ENCODE measurements around the gene TMEM178B. TPM values are rescaled to one million over a fixed set of nuclear protein-coding genes. Genes with fewer than 3 reads are reported as not detected.
A peak's percentile ranks its signal among the peaks of the same experiment; 100 is the strongest.

Gene TMEM178B
- total and polyA plus RNA-seq, 10 of the 15 experiments (the other 5 are each of a cell fraction or from before 2014, with no cell fraction given) = 0.01 to 1.1 (median 0.04) TPM; not detected in 2

- in situ Hi-C loops (cut with MboI) = no loop called here
- Histone ChIP-seq H3K9ac (ENCODE audit: control insufficient read depth, insufficient read depth, low read length) (no peak overlapping the region), H3K4me1 (ENCODE audit: control insufficient read depth, insufficient read depth, low read length) (no peaks in the 10 kb centered on the region), H3K4me3 (no peak overlapping the region), H3K27ac (ENCODE audit: control insufficient read depth, insufficient read depth) (no peak overlapping the region), H3K9me3 (replicated peaks; ENCODE audit: control insufficient read depth, insufficient read depth, low read length) (no peaks in the 10 kb centered on the region), H3K27me3 (replicated peaks in 1 of 2; ENCODE audit: control insufficient read depth in 2 of 2, insufficient read depth in 2 of 2, low read length in 1 of 2) (no peaks in the 10 kb centered on the region; a peak in 1 of 4 replicates), H3K4me2 (ENCODE audit: control insufficient read depth, insufficient read depth) (no peak overlapping the region), H3K79me2 (ENCODE audit: control insufficient read depth, insufficient read depth, low read length) (no peaks in the 10 kb centered on the region), H2AFZ (ENCODE audit: control insufficient read depth, low read depth, low read length) (no peak overlapping the region), H3K36me3 (ENCODE audit: control insufficient read depth in 2 of 2, insufficient read depth in 2 of 2, low read length in 1 of 2) (no peaks in the 10 kb centered on the region), H4K20me1 (ENCODE audit: control insufficient read depth, insufficient read depth) (no peaks in the 10 kb centered on the region)
- TF ChIP-seq SUPT20H (IDR thresholded peaks at IDR 0.05; ENCODE audit: borderline replicate concordance, control insufficient read depth, low read depth, low read length) = no peak
- TF ChIP-seq IRF4 (IDR thresholded peaks at IDR 0.05; ENCODE audit: low read depth, low read length) = 0 out of 2 replicates have a peak, but pooled peaks have one; percentile 13
- TF ChIP-seq JUNB (IDR thresholded peaks at IDR 0.05) = peak; percentile 80
- TF ChIP-seq RUNX3 (IDR thresholded peaks at IDR 0.05; ENCODE audit: low read length) = peak; percentile 44
- TF ChIP-seq MTA2 (IDR thresholded peaks at IDR 0.05; ENCODE audit: low read depth) = no peak
- ChIA-PET CTCF (interaction anchor here (1.0 to 1.2 kb wide), 2 partner anchors 9 to 11 kb away, joined by 3 read pairs; no protein-coding TSS in a partner anchor), RAD21 (ENCODE audit: unreplicated experiment) (no interaction called here), SMC1A (ENCODE audit: uncharacterized antibody, unreplicated experiment) (interaction anchor here (1.3 kb wide), 1 partner anchor 10 kb away, joined by 3 read pairs; no protein-coding TSS in a partner anchor), POLR2A (no interaction called here)
- FAIRE-seq (no peak), DNase-seq (ENCODE audit: low read depth, low spot score) (no peak), ATAC-seq (peak; percentile 21)
- WGBS (ENCODE audit: insufficient coverage, insufficient replicate concordance, low lambda C conversion rate, missing lambda C conversion rate) = 2% methylated on average over 3 of the region's 3 CpGs
- intact Hi-C loops (cut with micrococcal nuclease; ENCODE audit: unreplicated experiment) = no loop called here
- BruUV-seq (replicated peaks) = no TSS peak
Observed at GRCh38 chr7:141452911-141453310, 379.0 kb downstream of the TMEM178B start.

GRCh38 chr7:141454338-141454737 lies 380.5 kb downstream of the TMEM178B start:
- FAIRE-seq (no peak), DNase-seq (ENCODE audit: low read depth, low spot score) (no peak), ATAC-seq (no peak)
- H3K79me2 ChIP-seq (ENCODE audit: control insufficient read depth, insufficient read depth, low read length) = no peaks in the 10 kb centered on the region
- H3K36me3 ChIP-seq (ENCODE audit: control insufficient read depth in 2 of 2, insufficient read depth in 2 of 2, low read length in 1 of 2) = no peaks in the 10 kb centered on the region
- no peak overlapping the region for H3K4me2 ChIP-seq (ENCODE audit: control insufficient read depth, insufficient read depth)
- H3K4me3 ChIP-seq = no peak overlapping the region
- in situ Hi-C loops (cut with MboI) = no loop called here
- intact Hi-C loops (cut with micrococcal nuclease; ENCODE audit: unreplicated experiment) = no loop called here
- 6% methylated on average over 3 of the region's 3 CpGs for WGBS (ENCODE audit: insufficient coverage, insufficient replicate concordance, low lambda C conversion rate, missing lambda C conversion rate)
- no peak overlapping the region for H3K9ac ChIP-seq (ENCODE audit: control insufficient read depth, insufficient read depth, low read length)
- CTCF ChIA-PET = interaction anchor here (0.8 kb wide), 1 partner anchor 14 kb away, joined by 4 read pairs; no protein-coding TSS in a partner anchor
- no peaks in the 10 kb centered on the region for H3K4me1 ChIP-seq (ENCODE audit: control insufficient read depth, insufficient read depth, low read length)
- SMC1A ChIA-PET (ENCODE audit: uncharacterized antibody, unreplicated experiment) = no interaction called here
- H3K9me3 ChIP-seq (replicated peaks; ENCODE audit: control insufficient read depth, insufficient read depth, low read length) = no peaks in the 10 kb centered on the region
- BruUV-seq (replicated peaks) = no TSS peak
- RAD21 ChIA-PET (ENCODE audit: unreplicated experiment) = no interaction called here
- H4K20me1 ChIP-seq (ENCODE audit: control insufficient read depth, insufficient read depth) = no peaks in the 10 kb centered on the region
- no peak overlapping the region for H3K27ac ChIP-seq (ENCODE audit: control insufficient read depth, insufficient read depth)
- no peak overlapping the region for H2AFZ ChIP-seq (ENCODE audit: control insufficient read depth, low read depth, low read length)
- POLR2A ChIA-PET = no interaction called here
- H3K27me3 ChIP-seq (replicated peaks in 1 of 2; ENCODE audit: control insufficient read depth in 2 of 2, insufficient read depth in 2 of 2, low read length in 1 of 2) = no peaks in the 10 kb centered on the region; a peak in 1 of 4 replicates
- TF ChIP-seq ZBTB4 (CRISPR knock-in tag; IDR thresholded peaks at IDR 0.05) (no peak), RFX5 (IDR thresholded peaks at IDR 0.05; ENCODE audit: low read depth, low read length) (no peak), RAD51 (IDR thresholded peaks at IDR 0.05) (no peak), BMI1 (IDR thresholded peaks at IDR 0.05; ENCODE audit: borderline replicate concordance) (no peak), NFYB (IDR thresholded peaks at IDR 0.05; ENCODE audit: insufficient read depth, low read depth, low read length) (no peak), SMAD1 (IDR thresholded peaks at IDR 0.05; ENCODE audit: low read depth, partially characterized antibody) (no peak), MXI1 (IDR thresholded peaks at IDR 0.05; ENCODE audit: low read depth, low read length) (no peak), CEBPB (IDR thresholded peaks at IDR 0.05; ENCODE audit: borderline replicate concordance in 1 of 2, low read depth in 2 of 2, low read length in 2 of 2) (no peak), NR2C2 (IDR thresholded peaks at IDR 0.05; ENCODE audit: borderline replicate concordance, control insufficient read depth, insufficient read length, low read depth) (no peak), ATF2 (IDR thresholded peaks at IDR 0.05; ENCODE audit: low read length) (no peak)

All from GM12878 (cell line).